Gastroesophageal sphincter (tissue), 4 donors: Measurements from ENCODE around the gene CDADC1. TPM values are rescaled to one million over a fixed set of nuclear protein-coding genes. Genes with fewer than 3 reads are reported as not detected.

Source experiments
- ATAC-seq: fragments of 150-250 bp; one replicate; pipeline ENCODE4 v1.9.1; 2016; ENCODE audit warnings: mild to moderate bottlenecking, moderate library complexity
- H3K27ac ChIP-seq, 4 donors: fragments of 200-600 bp; sonication (generic) in 3 of 4; 1 replicate in 3 of 4; 2 replicates in 1 of 4; pipeline ENCODE4 v1.5.1; 2016 to 2019
- H3K27me3 ChIP-seq: fragments of 200-600 bp; sonication (generic); one replicate; pipeline ENCODE4 v1.5.1; 2019
- H3K36me3 ChIP-seq, 2 donors: fragments of 200-600 bp; sonication (generic); one replicate each; pipeline ENCODE4 v1.5.1; 2019; ENCODE audit warnings: control low read depth in 1 of 2
- H3K4me1 ChIP-seq, 3 donors: fragments of 200-600 bp; sonication (generic); 1 replicate in 2 of 3; 2 replicates in 1 of 3; pipeline ENCODE4 v1.5.1; 2016 to 2019; ENCODE audit warnings: control low read depth in 2 of 3
- H3K4me3 ChIP-seq, 2 donors: fragments of 200-600 bp; sonication (generic); one replicate each; pipeline ENCODE4 v1.5.1; 2019; ENCODE audit warnings: mild to moderate bottlenecking in 1 of 2, moderate library complexity in 1 of 2
- H3K9me3 ChIP-seq, 3 donors: fragments of 200-600 bp; sonication (generic); one replicate each; pipeline ENCODE4 v1.5.1; 2017 to 2019; ENCODE audit warnings: control low read depth in 2 of 3
- CTCF ChIP-seq, 4 experiments: fragments of 200-600 bp in 2 of 4; fragments of 450-650 bp in 2 of 4; sonication (generic) in 1 of 4; IDR thresholded peaks; one replicate each; pipeline ENCODE4 v1.5.1; 2017 to 2019; ENCODE audit warnings: antibody characterized with exemption in 4 of 4, mild to moderate bottlenecking in 2 of 4, moderate library complexity in 2 of 4
- EP300 ChIP-seq: sonication (generic); formaldehyde crosslinking; IDR thresholded peaks from one replicate; pipeline ENCODE4 v1.6.1; 2017; ENCODE audit warnings: antibody characterized with exemption, mild to moderate bottlenecking
- POLR2A ChIP-seq, 2 donors: fragments of 450-650 bp; IDR thresholded peaks; one replicate each; pipeline ENCODE4 v1.6.1; 2017; ENCODE audit warnings: antibody characterized with exemption in 2 of 2, mild to moderate bottlenecking in 2 of 2, moderate library complexity in 1 of 2
- POLR2AphosphoS5 ChIP-seq: sonication (generic); formaldehyde crosslinking; IDR thresholded peaks from one replicate; pipeline ENCODE4 v1.6.1; 2017; ENCODE audit warnings: antibody characterized with exemption
- WGBS, 2 donors: methylation state at CpG; one replicate each; pipeline ENCODE4 v1.1.5; 2018; ENCODE audit warnings: low coverage in 1 of 2; 5-methylcytosine and 5-hydroxymethylcytosine counted together
- total RNA-seq, 4 donors: library from RNA; depleted of rRNA; stranded (reverse); fragments of >200 nt; gene quantifications; one replicate each; pipeline ENCODE4 v1.1.0, GENCODE V29; 2016

Gene CDADC1
- total RNA-seq, 4 donors from 2014 or later = 5.8 to 9.3 (median 6.7) TPM

- no peak for ATAC-seq
- TF ChIP-seq POLR2AphosphoS5 (no peak), POLR2A (IDR thresholded peaks at IDR 0.05) (no peak), EP300 (no peak), CTCF (IDR thresholded peaks at IDR 0.05) (no peak)
- Histone ChIP-seq H3K4me1 (no peaks in the 10 kb centered on the region), H3K9me3 (no peaks in the 10 kb centered on the region), H3K27me3 (no peaks in the 10 kb centered on the region), H3K4me3 (no peak overlapping the region), H3K36me3 (no peaks in the 10 kb centered on the region), H3K27ac (no peak overlapping the region)
- WGBS, 2 donors = 78 to 86% methylated on average over 3 to 6 of the region's 6 CpGs
Measured at GRCh38 chr13:49235856-49236431, 11.8 kb upstream of the CDADC1 start.

GRCh38 chr13:49238621-49239020 is 9.1 kb upstream of the CDADC1 start:
- Histone ChIP-seq H3K36me3 (no peaks in the 10 kb centered on the region), H3K9me3 (no peaks in the 10 kb centered on the region), H3K27ac (no peak overlapping the region), H3K27me3 (no peaks in the 10 kb centered on the region), H3K4me3 (no peak overlapping the region), H3K4me1 (no peaks in the 10 kb centered on the region)
- ATAC-seq = no peak
- WGBS, 2 donors = 93 to 97% methylated on average over 2 of the region's 2 CpGs
- TF ChIP-seq POLR2AphosphoS5 (no peak), POLR2A (IDR thresholded peaks at IDR 0.05) (no peak), CTCF (IDR thresholded peaks at IDR 0.05) (no peak), EP300 (no peak)

- Histone ChIP-seq H3K4me3 (no peak overlapping the region), H3K36me3 (no peaks in the 10 kb centered on the region), H3K27me3 (no peaks in the 10 kb centered on the region), H3K27ac (no peak overlapping the region), H3K9me3 (no peaks in the 10 kb centered on the region), H3K4me1 (no peaks in the 10 kb centered on the region)
- TF ChIP-seq POLR2AphosphoS5 (no peak), CTCF (IDR thresholded peaks at IDR 0.05) (peak in 2 of 4 experiments; percentile 30 to 42)
- ATAC-seq = no peak
- WGBS, 2 donors = 45 to 78% methylated on average over 2 to 4 of the region's 4 CpGs
Measured at GRCh38 chr13:49240017-49240416, 7.7 kb upstream of the CDADC1 start.

GRCh38 chr13:49241296-49241695 is 6.4 kb upstream of the CDADC1 start:
- no peak overlapping the region for H3K27ac ChIP-seq
- H3K27me3 ChIP-seq = no peaks in the 10 kb centered on the region
- TF ChIP-seq CTCF (IDR thresholded peaks at IDR 0.05) (no peak), POLR2A (IDR thresholded peaks at IDR 0.05) (no peak), EP300 (no peak), POLR2AphosphoS5 (no peak)
- WGBS, 2 donors = 66% methylated on average over 4 of the region's 7 CpGs; no CpG with 5 or more reads in 1 of the 2 donors
- H3K9me3 ChIP-seq = no peaks in the 10 kb centered on the region
- no peaks in the 10 kb centered on the region for H3K4me1 ChIP-seq
- no peak overlapping the region for H3K4me3 ChIP-seq
- no peaks in the 10 kb centered on the region for H3K36me3 ChIP-seq
- no peak for ATAC-seq

GRCh38 chr13:49245101-49245500 is 2.6 kb upstream of the CDADC1 start:
- Histone ChIP-seq H3K27me3 (no peaks in the 10 kb centered on the region), H3K27ac (no peak overlapping the region), H3K4me1 (peaks cover 0 to 26% (median 0%) of the 10 kb centered on the region in 3 donors), H3K36me3 (peaks cover 0 to 9% of the 10 kb centered on the region in 2 donors), H3K4me3 (no peak overlapping the region), H3K9me3 (no peaks in the 10 kb centered on the region)
- TF ChIP-seq POLR2A (IDR thresholded peaks at IDR 0.05) (no peak), CTCF (IDR thresholded peaks at IDR 0.05) (no peak), POLR2AphosphoS5 (no peak), EP300 (no peak)
- ATAC-seq = no peak
